ENCODE data around the gene MPHOSPH9.

DNA sequence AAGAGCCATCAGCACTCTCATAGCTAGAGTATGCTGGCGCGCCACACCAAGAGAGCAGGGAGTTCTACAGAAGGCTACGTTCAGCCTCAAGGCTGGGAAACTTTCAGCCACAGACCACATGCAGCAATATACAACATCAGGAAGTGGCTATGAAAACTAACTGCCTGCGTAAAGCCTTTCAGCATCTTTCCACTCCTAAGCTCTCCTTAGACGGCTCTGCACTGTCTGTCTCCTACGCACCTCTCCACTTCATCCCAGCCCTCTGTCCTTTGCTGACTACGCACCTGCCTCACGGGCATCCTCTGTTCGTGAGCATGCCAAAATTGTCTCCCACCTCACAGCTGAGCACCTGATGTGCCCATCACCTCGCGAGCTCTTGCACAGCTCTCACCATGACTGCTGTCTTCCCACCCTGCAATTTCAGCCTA, 9.7 kb downstream of the MPHOSPH9 start:
- TF ChIP-seq, protein P1, sequence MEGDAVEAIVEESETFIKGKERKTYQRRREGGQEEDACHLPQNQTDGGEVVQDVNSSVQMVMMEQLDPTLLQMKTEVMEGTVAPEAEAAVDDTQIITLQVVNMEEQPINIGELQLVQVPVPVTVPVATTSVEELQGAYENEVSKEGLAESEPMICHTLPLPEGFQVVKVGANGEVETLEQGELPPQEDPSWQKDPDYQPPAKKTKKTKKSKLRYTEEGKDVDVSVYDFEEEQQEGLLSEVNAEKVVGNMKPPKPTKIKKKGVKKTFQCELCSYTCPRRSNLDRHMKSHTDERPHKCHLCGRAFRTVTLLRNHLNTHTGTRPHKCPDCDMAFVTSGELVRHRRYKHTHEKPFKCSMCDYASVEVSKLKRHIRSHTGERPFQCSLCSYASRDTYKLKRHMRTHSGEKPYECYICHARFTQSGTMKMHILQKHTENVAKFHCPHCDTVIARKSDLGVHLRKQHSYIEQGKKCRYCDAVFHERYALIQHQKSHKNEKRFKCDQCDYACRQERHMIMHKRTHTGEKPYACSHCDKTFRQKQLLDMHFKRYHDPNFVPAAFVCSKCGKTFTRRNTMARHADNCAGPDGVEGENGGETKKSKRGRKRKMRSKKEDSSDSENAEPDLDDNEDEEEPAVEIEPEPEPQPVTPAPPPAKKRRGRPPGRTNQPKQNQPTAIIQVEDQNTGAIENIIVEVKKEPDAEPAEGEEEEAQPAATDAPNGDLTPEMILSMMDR (IDR thresholded peaks at IDR 0.05) = no peak
- TF ChIP-seq POLR2A (IDR thresholded peaks at IDR 0.05) = no peak

Measured in sigmoid colon (tissue), 3 donors.